HepG2 (cell line): ENCODE results near the gene KCNAB2. TPM values are rescaled to one million over a fixed set of nuclear protein-coding genes. Genes with fewer than 3 reads are reported as not detected.
A peak's percentile ranks its signal among the peaks of the same experiment; 100 is the strongest.

Experiments used
- BCL6 ChIP-seq: IDR thresholded peaks from 2 replicates; pipeline ENCODE4 v1.6.1; 2016; ENCODE audit warnings: missing genetic modification reagents, missing compliant biosample characterization
- BRCA1 ChIP-seq: sonication (generic); formaldehyde crosslinking; IDR thresholded peaks from 2 replicates; pipeline ENCODE4 v1.4.0; 2020; ENCODE audit warnings: missing genetic modification reagents
- EP300 ChIP-seq, 3 experiments: sonication (generic) in 1 of 3; formaldehyde crosslinking in 1 of 3; IDR thresholded peaks; 2 replicates each; pipeline versions ENCODE4 v1.5.1 to v1.6.1; 2011 to 2020; ENCODE audit warnings: low read depth in 2 of 3, low read length in 2 of 3, borderline replicate concordance in 1 of 3, improper control_type of control experiment in 1 of 3, mild to moderate bottlenecking in 1 of 3, missing genetic modification reagents in 1 of 3, moderate library complexity in 1 of 3
- GABPA ChIP-seq, 2 experiments: IDR thresholded peaks; 2 replicates each; pipeline ENCODE4 v1.6.1; 2011 to 2016; ENCODE audit warnings: low read depth in 2 of 2, low read length in 1 of 2, missing biosample characterization in 1 of 2, missing genetic modification characterization in 1 of 2
- KAT7 ChIP-seq: IDR thresholded peaks from 2 replicates; pipeline ENCODE4 v1.6.1; 2018; ENCODE audit warnings: borderline replicate concordance, missing compliant biosample characterization
- MAX ChIP-seq: IDR thresholded peaks from 2 replicates; pipeline ENCODE4 v1.6.1; 2012; ENCODE audit warnings: inconsistent platforms
- MTA1 ChIP-seq: sonication (generic); formaldehyde crosslinking; IDR thresholded peaks from 2 replicates; pipeline ENCODE4 v1.4.0; 2020; ENCODE audit warnings: missing genetic modification reagents, mild to moderate bottlenecking, borderline replicate concordance
- NR2F6 ChIP-seq, 2 experiments: IDR thresholded peaks; 2 replicates each; pipeline ENCODE4 v1.6.1; 2016; ENCODE audit warnings: antibody characterized with exemption in 1 of 2, mild to moderate bottlenecking in 1 of 2
- ONECUT2 ChIP-seq: sonication (generic); formaldehyde crosslinking; IDR thresholded peaks from 2 replicates; pipeline ENCODE4 v1.4.0; 2020; ENCODE audit warnings: missing genetic modification reagents
- PHF20 ChIP-seq: sonication (generic); formaldehyde crosslinking; IDR thresholded peaks from 2 replicates; pipeline ENCODE4 v1.5.0; 2020; ENCODE audit warnings: mild to moderate bottlenecking, missing genetic modification reagents
- RFX5 ChIP-seq: IDR thresholded peaks from 2 replicates; pipeline ENCODE4 v1.6.1; 2011; ENCODE audit warnings: low read depth, low read length, improper control_type of control experiment
- RORA ChIP-seq: sonication (generic); formaldehyde crosslinking; IDR thresholded peaks from 2 replicates; pipeline ENCODE4 v1.5.0; 2020; ENCODE audit warnings: mild to moderate bottlenecking, missing genetic modification reagents, moderate library complexity
- SMAD3 ChIP-seq: sonication (generic); formaldehyde crosslinking; IDR thresholded peaks from 2 replicates; pipeline ENCODE4 v1.4.0; 2020; ENCODE audit warnings: missing genetic modification reagents
- U2AF2 ChIP-seq: fragments of 200-400 bp; formaldehyde crosslinking; IDR thresholded peaks from 2 replicates; pipeline ENCODE4 v1.6.1; 2017; ENCODE audit warnings: low read depth, mild to moderate bottlenecking, low read length
- ZC3H4 ChIP-seq: sonication (generic); formaldehyde crosslinking; IDR thresholded peaks from 2 replicates; pipeline ENCODE4 v1.4.0; 2020; ENCODE audit warnings: missing genetic modification reagents, borderline replicate concordance
- ZNF121 ChIP-seq: sonication (generic); formaldehyde crosslinking; IDR thresholded peaks from 2 replicates; pipeline ENCODE4 v1.5.0; 2020; ENCODE audit warnings: mild to moderate bottlenecking, missing genetic modification reagents
- ZNF235 ChIP-seq: sonication (generic); formaldehyde crosslinking; IDR thresholded peaks from 2 replicates; pipeline ENCODE4 v1.8.1; 2023; ENCODE audit warnings: mild to moderate bottlenecking, missing genetic modification reagents, borderline replicate concordance
- ZNF572 ChIP-seq: sonication (generic); formaldehyde crosslinking; IDR thresholded peaks from 2 replicates; pipeline ENCODE4 v1.5.1; 2020; ENCODE audit warnings: mild to moderate bottlenecking, missing genetic modification reagents
- ZNF577 ChIP-seq: sonication (generic); formaldehyde crosslinking; IDR thresholded peaks from 2 replicates; pipeline ENCODE4 v1.4.0; 2020; ENCODE audit warnings: mild to moderate bottlenecking, low read depth, missing genetic modification reagents, borderline replicate concordance
- ZNF724P ChIP-seq: sonication (generic); formaldehyde crosslinking; IDR thresholded peaks from 2 replicates; pipeline ENCODE4 v1.8.0; 2022; ENCODE audit warnings: missing genetic modification reagents, borderline replicate concordance
- ZSCAN20 ChIP-seq: sonication (generic); formaldehyde crosslinking; IDR thresholded peaks from 2 replicates; pipeline ENCODE4 v1.4.0; 2020; ENCODE audit warnings: missing genetic modification reagents, mild to moderate bottlenecking, borderline replicate concordance
- ZSCAN29 ChIP-seq: sonication (generic); formaldehyde crosslinking; conservative IDR thresholded peaks from 2 replicates; pipeline ENCODE4 v1.4.0; 2020; ENCODE audit warnings: mild to moderate bottlenecking, missing genetic modification reagents
- polyA plus RNA-seq, 8 experiments: library from polyadenylated mRNA; depleted of rRNA in 3 of 8; stranded (reverse) in 7 of 8; unstranded in 1 of 8; fragments of >200 nt; fragmentation: Illumina TruSeq in 4 of 8; extraction: Trizol in 4 of 8; gene quantifications; 2 replicates each; pipeline versions ENCODE4 v1.2.1 to v1.2.3, GENCODE V29; 2011 to 2016; ENCODE audit warnings: low read depth in 4 of 8, missing spikeins in 1 of 8, mixed read lengths in 1 of 8; ENCODE audit not compliant: insufficient read depth in 1 of 8
- total RNA-seq, 5 experiments: library from RNA; depleted of rRNA; stranded (reverse); fragments of >200 nt; fragmentation: Illumina TruSeq; extraction: Trizol; gene quantifications; 2 replicates each; pipeline ENCODE4 v1.2.3, GENCODE V29; 2016; ENCODE audit warnings: low read depth in 1 of 5
- TF ChIP-seq, protein P1 (sequence below): sonication (generic); formaldehyde crosslinking; IDR thresholded peaks from 2 replicates; pipeline ENCODE4 v1.4.0; 2020; ENCODE audit warnings: missing genetic modification reagents, mild to moderate bottlenecking, borderline replicate concordance
- TF ChIP-seq, protein P2 (sequence below): sonication (generic); formaldehyde crosslinking; IDR thresholded peaks from 2 replicates; pipeline ENCODE4 v1.5.1; 2020; ENCODE audit warnings: mild to moderate bottlenecking, missing genetic modification reagents, moderate library complexity

Gene KCNAB2
- total and polyA plus RNA-seq, 2 of the 13 experiments (the other 11 are each of a cell fraction or from before 2014, with no cell fraction given) = 6.2 to 8.8 TPM

DNA sequence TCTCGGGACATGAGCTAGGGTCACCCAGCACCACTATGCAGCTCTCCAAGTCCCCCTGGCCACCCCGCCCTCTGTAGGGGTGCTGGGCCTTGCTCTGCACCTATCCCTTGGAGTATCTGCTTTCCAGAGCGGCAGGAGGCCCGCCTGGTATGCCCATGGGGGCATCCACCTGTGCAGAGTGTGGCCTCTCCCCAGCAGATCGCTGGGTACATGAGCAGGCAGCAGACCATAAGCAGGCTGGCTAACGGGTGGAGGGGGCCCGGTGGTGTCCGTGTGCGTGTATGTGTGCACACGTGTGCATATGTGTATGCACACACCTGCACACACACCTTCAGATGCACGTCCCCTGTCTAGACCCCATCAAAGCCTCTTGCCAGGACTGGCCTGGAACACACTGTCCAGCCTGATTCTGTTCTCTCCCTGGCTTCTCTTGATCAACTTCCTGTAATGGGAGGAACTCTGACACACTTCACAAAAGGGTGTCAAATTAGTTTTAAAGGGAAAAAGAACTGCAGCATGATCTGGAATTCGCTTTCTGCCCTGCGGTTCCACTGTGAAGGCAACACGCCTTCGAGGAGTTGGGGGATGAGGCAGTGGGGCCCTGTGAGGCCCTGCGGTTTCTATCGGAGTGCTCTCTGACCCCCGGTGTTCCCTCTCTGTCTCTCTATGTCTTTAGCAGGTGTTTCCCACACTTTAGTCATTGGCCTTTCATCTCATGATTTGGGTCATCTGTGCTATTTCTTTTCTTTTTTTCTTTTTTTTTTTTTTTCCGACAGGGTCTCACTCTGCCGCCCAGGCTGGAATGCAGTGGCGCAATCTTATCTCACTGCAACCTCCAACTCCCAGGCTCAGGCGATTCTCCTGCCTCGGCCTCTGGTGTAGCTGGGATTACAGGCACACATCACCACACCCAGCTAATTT is 36.3 kb upstream of the KCNAB2 start (continued):
- TF ChIP-seq RORA (CRISPR knock-in tag) = no peak
- no peak for TF ChIP-seq ONECUT2 (CRISPR knock-in tag)
- peak; percentile 55; the same call in 1 of the 2 replicates for TF ChIP-seq ZNF121 (CRISPR knock-in tag)
- no peak for TF ChIP-seq RFX5
- TF ChIP-seq PHF20 (CRISPR knock-in tag) = no peak
- TF ChIP-seq, protein P1, sequence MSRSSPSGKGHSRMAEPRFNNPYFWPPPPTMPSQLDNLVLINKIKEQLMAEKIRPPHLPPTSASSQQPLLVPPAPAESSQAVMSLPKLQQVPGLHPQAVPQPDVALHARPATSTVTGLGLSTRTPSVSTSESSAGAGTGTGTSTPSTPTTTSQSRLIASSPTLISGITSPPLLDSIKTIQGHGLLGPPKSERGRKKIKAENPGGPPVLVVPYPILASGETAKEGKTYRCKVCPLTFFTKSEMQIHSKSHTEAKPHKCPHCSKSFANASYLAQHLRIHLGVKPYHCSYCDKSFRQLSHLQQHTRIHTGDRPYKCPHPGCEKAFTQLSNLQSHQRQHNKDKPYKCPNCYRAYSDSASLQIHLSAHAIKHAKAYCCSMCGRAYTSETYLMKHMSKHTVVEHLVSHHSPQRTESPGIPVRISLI (CRISPR knock-in tag) = peak; percentile 75; the same call in 1 of the 2 replicates
- TF ChIP-seq ZNF577 (CRISPR knock-in tag) = no peak
- no peak for TF ChIP-seq BRCA1 (CRISPR knock-in tag)
- TF ChIP-seq NR2F6 (IDR thresholded peaks at IDR 0.05) = peak; percentile 50; the same call in 1 of the 2 replicates
- no peak for TF ChIP-seq NR2F6 (CRISPR knock-in tag; IDR thresholded peaks at IDR 0.05)
- TF ChIP-seq MAX = 0 out of 2 replicates have a peak, but pooled peaks have one; percentile 13
- no peak for TF ChIP-seq ZSCAN29 (CRISPR knock-in tag)
- TF ChIP-seq ZSCAN20 = no peak
- TF ChIP-seq EP300 (IDR thresholded peaks at IDR 0.05; ENCODE audit: low read depth in 2 of 2, low read length in 2 of 2) = peak in 1 of 2 experiments; percentile 11; a peak in 1 of 4 replicates
- TF ChIP-seq EP300 (CRISPR knock-in tag; IDR thresholded peaks at IDR 0.05; ENCODE audit: borderline replicate concordance) = no peak
- no peak for TF ChIP-seq KAT7 (CRISPR knock-in tag)
- no peak for TF ChIP-seq ZC3H4 (CRISPR knock-in tag)
- TF ChIP-seq SMAD3 (CRISPR knock-in tag) = no peak
- no peak for TF ChIP-seq ZNF235
- TF ChIP-seq ZNF724P (CRISPR knock-in tag) = no peak
- TF ChIP-seq BCL6 (CRISPR knock-in tag) = peak; percentile 83
- TF ChIP-seq, protein P2, sequence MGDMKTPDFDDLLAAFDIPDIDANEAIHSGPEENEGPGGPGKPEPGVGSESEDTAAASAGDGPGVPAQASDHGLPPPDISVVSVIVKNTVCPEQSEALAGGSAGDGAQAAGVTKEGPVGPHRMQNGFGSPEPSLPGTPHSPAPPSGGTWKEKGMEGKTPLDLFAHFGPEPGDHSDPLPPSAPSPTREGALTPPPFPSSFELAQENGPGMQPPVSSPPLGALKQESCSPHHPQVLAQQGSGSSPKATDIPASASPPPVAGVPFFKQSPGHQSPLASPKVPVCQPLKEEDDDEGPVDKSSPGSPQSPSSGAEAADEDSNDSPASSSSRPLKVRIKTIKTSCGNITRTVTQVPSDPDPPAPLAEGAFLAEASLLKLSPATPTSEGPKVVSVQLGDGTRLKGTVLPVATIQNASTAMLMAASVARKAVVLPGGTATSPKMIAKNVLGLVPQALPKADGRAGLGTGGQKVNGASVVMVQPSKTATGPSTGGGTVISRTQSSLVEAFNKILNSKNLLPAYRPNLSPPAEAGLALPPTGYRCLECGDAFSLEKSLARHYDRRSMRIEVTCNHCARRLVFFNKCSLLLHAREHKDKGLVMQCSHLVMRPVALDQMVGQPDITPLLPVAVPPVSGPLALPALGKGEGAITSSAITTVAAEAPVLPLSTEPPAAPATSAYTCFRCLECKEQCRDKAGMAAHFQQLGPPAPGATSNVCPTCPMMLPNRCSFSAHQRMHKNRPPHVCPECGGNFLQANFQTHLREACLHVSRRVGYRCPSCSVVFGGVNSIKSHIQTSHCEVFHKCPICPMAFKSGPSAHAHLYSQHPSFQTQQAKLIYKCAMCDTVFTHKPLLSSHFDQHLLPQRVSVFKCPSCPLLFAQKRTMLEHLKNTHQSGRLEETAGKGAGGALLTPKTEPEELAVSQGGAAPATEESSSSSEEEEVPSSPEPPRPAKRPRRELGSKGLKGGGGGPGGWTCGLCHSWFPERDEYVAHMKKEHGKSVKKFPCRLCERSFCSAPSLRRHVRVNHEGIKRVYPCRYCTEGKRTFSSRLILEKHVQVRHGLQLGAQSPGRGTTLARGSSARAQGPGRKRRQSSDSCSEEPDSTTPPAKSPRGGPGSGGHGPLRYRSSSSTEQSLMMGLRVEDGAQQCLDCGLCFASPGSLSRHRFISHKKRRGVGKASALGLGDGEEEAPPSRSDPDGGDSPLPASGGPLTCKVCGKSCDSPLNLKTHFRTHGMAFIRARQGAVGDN = no peak
- no peak for TF ChIP-seq U2AF2
- no peak for TF ChIP-seq GABPA (IDR thresholded peaks at IDR 0.05; ENCODE audit: low read depth, low read length)
- no peak for TF ChIP-seq GABPA (CRISPR knock-in tag; IDR thresholded peaks at IDR 0.05; ENCODE audit: low read depth)
- TF ChIP-seq ZNF572 (CRISPR knock-in tag) = no peak
- TF ChIP-seq MTA1 (CRISPR knock-in tag) = no peak
